ENCODE data around the gene TCF19. TPM values are rescaled to one million over a fixed set of nuclear protein-coding genes. Genes with fewer than 3 reads are reported as not detected.

The TCF19 gene
- total and polyA plus RNA-seq, 2 donors (not counting 3 experiments of a cell fraction or from before 2014, with no cell fraction given), result 13.9 to 31.7 TPM

DNA sequence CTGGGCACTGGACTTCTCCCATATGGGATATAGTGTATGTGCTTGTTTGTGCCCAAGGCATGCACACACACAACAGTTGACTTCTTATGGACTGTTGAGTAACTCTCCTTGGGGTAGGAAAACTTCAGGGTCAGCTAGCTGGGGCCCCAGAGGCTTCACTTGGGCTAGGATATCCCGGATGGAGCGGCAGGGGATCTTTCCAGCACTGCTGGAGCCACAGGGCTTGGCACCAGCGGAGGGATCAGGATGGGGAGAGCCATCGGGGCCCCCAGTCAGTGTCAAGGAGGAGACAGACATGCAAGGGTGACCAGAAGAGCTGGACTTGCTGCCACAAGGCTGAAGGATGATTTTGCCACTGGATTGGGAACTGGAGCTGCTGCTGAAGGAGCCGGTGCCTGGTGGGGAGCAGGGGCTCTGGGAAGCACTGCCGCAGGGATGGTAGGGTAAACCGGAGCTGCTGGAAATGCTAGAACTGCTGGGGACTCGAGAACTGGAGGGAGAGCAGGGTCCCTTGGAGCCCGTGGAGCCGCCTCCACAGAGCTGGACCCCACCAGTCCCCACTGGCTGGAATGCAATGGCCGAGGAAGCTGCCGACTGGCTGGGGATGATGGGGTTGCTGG is 42.3 kb upstream of the TCF19 start:
- H3K9me3 ChIP-seq (replicated peaks; ENCODE audit: control insufficient read depth, insufficient read depth, low read length), result no peaks in the 10 kb centered on the region
- H4K20me1 ChIP-seq (replicated peaks; ENCODE audit: control insufficient read depth, extremely low read depth, insufficient read depth, low read length), result no peaks in the 10 kb centered on the region
- DNase-seq (ENCODE audit: low read depth, low spot score) (no peak), FAIRE-seq (no peak)
- TF ChIP-seq EZH2 (IDR thresholded peaks at IDR 0.05; ENCODE audit: borderline replicate concordance, low read depth, low read length, severe bottlenecking), result no peak
- TF ChIP-seq, protein P1, sequence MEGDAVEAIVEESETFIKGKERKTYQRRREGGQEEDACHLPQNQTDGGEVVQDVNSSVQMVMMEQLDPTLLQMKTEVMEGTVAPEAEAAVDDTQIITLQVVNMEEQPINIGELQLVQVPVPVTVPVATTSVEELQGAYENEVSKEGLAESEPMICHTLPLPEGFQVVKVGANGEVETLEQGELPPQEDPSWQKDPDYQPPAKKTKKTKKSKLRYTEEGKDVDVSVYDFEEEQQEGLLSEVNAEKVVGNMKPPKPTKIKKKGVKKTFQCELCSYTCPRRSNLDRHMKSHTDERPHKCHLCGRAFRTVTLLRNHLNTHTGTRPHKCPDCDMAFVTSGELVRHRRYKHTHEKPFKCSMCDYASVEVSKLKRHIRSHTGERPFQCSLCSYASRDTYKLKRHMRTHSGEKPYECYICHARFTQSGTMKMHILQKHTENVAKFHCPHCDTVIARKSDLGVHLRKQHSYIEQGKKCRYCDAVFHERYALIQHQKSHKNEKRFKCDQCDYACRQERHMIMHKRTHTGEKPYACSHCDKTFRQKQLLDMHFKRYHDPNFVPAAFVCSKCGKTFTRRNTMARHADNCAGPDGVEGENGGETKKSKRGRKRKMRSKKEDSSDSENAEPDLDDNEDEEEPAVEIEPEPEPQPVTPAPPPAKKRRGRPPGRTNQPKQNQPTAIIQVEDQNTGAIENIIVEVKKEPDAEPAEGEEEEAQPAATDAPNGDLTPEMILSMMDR (IDR thresholded peaks at IDR 0.05; ENCODE audit: extremely low read depth in 1 of 2, insufficient read depth in 1 of 2, low read depth in 1 of 2, low read length in 2 of 2), result no peak
- TF ChIP-seq, protein P2, sequence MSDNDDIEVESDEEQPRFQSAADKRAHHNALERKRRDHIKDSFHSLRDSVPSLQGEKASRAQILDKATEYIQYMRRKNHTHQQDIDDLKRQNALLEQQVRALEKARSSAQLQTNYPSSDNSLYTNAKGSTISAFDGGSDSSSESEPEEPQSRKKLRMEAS (IDR thresholded peaks at IDR 0.05; ENCODE audit: insufficient read depth, insufficient read length), result no peak
- TF ChIP-seq MYC (IDR thresholded peaks at IDR 0.05; ENCODE audit: low read depth, low read length), result no peak
- TF ChIP-seq GATA2 (IDR thresholded peaks at IDR 0.05; ENCODE audit: insufficient read depth, insufficient read length, low read depth, low read length), result no peak
- TF ChIP-seq FOS (IDR thresholded peaks at IDR 0.05; ENCODE audit: borderline replicate concordance, insufficient read depth, low read length), result no peak
- TF ChIP-seq JUN (IDR thresholded peaks at IDR 0.05; ENCODE audit: borderline replicate concordance, insufficient read depth, insufficient read length, low read depth), result no peak
- TF ChIP-seq POLR2A (IDR thresholded peaks at IDR 0.05; ENCODE audit: low read depth, low read length), result no peak
- TF ChIP-seq POLR2AphosphoS5 (IDR thresholded peaks at IDR 0.05; ENCODE audit: insufficient read depth, low read depth, low read length), result no peak
- POLR2A ChIA-PET, result interaction anchor here (1.3 kb wide), 1 partner anchor 29 kb away, joined by 3 read pairs; no protein-coding TSS in a partner anchor
- no peaks in the 10 kb centered on the region for H3K36me3 ChIP-seq (ENCODE audit: control insufficient read depth in 2 of 2, extremely low read depth in 1 of 2, insufficient read depth in 2 of 2, low read length in 2 of 2)
- BruUV-seq (replicated peaks), result no TSS peak
- no peak overlapping the region for H2AFZ ChIP-seq (ENCODE audit: low read depth, low read length)
- H3K9ac ChIP-seq (replicated peaks; ENCODE audit: extremely low read depth, insufficient read depth, low read length), result no peak overlapping the region
- intact Hi-C loops (cut with micrococcal nuclease) (no loop called here), dilution Hi-C loops (cut with MboI; ENCODE audit: extremely low pct_ligation_motif_present, low sequenced_read_pairs) (no loop called here)
- CTCF ChIA-PET, result interaction anchor here (0.6 to 8.2 kb wide), 13 partner anchors 11 to 294 kb away, joined by 3 to 102 read pairs (median 9); partner anchors contain the start of gene MUCL3
- no peak overlapping the region for H3K4me2 ChIP-seq (ENCODE audit: insufficient read depth, low read length)
- no peaks in the 10 kb centered on the region for H3K9me1 ChIP-seq (replicated peaks; ENCODE audit: control insufficient read depth, extremely low read depth, insufficient read depth, low read length)
- H3K79me2 ChIP-seq (ENCODE audit: control insufficient read depth, insufficient read depth, low read length), result no peaks in the 10 kb centered on the region
- no peaks in the 10 kb centered on the region for H3K27me3 ChIP-seq (ENCODE audit: control insufficient read depth in 2 of 2, insufficient read depth in 2 of 2, low read length in 2 of 2)
- no peak overlapping the region for H3K4me3 ChIP-seq (replicated peaks in 1 of 3; ENCODE audit: insufficient read depth in 1 of 3, low read depth in 1 of 3, low read length in 3 of 3)
- no peak overlapping the region for H3K27ac ChIP-seq (ENCODE audit: insufficient read depth, low read depth, low read length)
- peaks cover 21% of the 10 kb centered on the region for H3K4me1 ChIP-seq (ENCODE audit: control insufficient read depth, extremely low read depth, insufficient read depth, low read length)

Data from endothelial cell of umbilical vein (primary cell).